K562 (cell line): ENCODE data around the gene SOS1. TPM values are rescaled to one million over a fixed set of nuclear protein-coding genes. Genes with fewer than 3 reads are reported as not detected.

Experiments
- CHD1 ChIP-seq: fragments of 200-600 bp; sonication (generic); IDR thresholded peaks from one replicate; pipeline ENCODE4 v1.6.1; 2012; ENCODE audit warnings: mild to moderate bottlenecking, moderate library complexity, low read length, inconsistent platforms
- EGR1 ChIP-seq: fragments of 450-650 bp; conservative IDR thresholded peaks from 2 replicates; pipeline ENCODE4 v1.6.1; 2017; ENCODE audit warnings: mild to moderate bottlenecking
- HDAC2 ChIP-seq: fragments of 450-650 bp; IDR thresholded peaks from 2 replicates; pipeline ENCODE4 v1.6.1; 2016; ENCODE audit warnings: mild to moderate bottlenecking
- HMG20A ChIP-seq: fragments of 450-650 bp; formaldehyde crosslinking; conservative IDR thresholded peaks from 2 replicates; pipeline ENCODE4 v1.4.0; 2020; ENCODE audit warnings: mild to moderate bottlenecking, mixed read lengths
- KLF6 ChIP-seq: fragments of 250-450 bp; sonication (Bioruptor Pico); IDR thresholded peaks from 2 replicates; pipeline ENCODE4 v1.4.0; 2020; ENCODE audit warnings: mild to moderate bottlenecking, moderate library complexity, borderline replicate concordance
- NCOA1 ChIP-seq: fragments of 450-650 bp; IDR thresholded peaks from 2 replicates; pipeline ENCODE4 v1.6.1; 2016; ENCODE audit warnings: low read depth
- NCOR1 ChIP-seq: fragments of 450-650 bp; IDR thresholded peaks from 2 replicates; pipeline ENCODE4 v1.6.1; 2016; ENCODE audit warnings: mild to moderate bottlenecking, moderate library complexity
- NFYB ChIP-seq: IDR thresholded peaks from 2 replicates; pipeline ENCODE4 v1.6.1; 2011; ENCODE audit warnings: mild to moderate bottlenecking, moderate library complexity; ENCODE audit not compliant: insufficient read length; ENCODE audit errors: extremely low read depth
- RCOR1 ChIP-seq, 2 experiments: IDR thresholded peaks; 2 replicates each; pipeline ENCODE4 v1.6.1; 2012; ENCODE audit warnings: low read depth in 2 of 2, low read length in 2 of 2, borderline replicate concordance in 1 of 2, improper control_type of control experiment in 1 of 2
- U2AF2 ChIP-seq: fragments of 200-400 bp; formaldehyde crosslinking; optimal IDR thresholded peaks from 2 replicates; pipeline ENCODE3; 2017; ENCODE audit warnings: low read depth, mild to moderate bottlenecking, low read length
- polyA plus RNA-seq, 8 experiments: library from polyadenylated mRNA; depleted of rRNA in 4 of 8; stranded (reverse) in 5 of 8; unstranded in 3 of 8; fragments of >200 nt; fragmentation: Nextera tagmentation in 2 of 8; fragmentation: Illumina TruSeq in 1 of 8; extraction: Ambion mirVana in 2 of 8; extraction: Trizol in 1 of 8; gene quantifications; 2 replicates each; pipeline versions ENCODE4 v1.2.1 to v1.2.3, GENCODE V29; 2011 to 2014; ENCODE audit warnings: inconsistent platforms in 1 of 8, missing spikeins in 1 of 8
- total RNA-seq, 7 experiments: library from RNA; depleted of rRNA in 6 of 7; stranded (reverse); fragments of >200 nt in 6 of 7; fragmentation: Illumina TruSeq in 2 of 7; extraction: Trizol in 2 of 7; gene quantifications; 2 replicates each; pipeline versions ENCODE4 v1.2.1 to v1.2.3, GENCODE V29; 2011 to 2021; ENCODE audit warnings: low replicate concordance in 1 of 7
- TF ChIP-seq, protein P1 (sequence below): fragments of 450-650 bp; IDR thresholded peaks from 2 replicates; pipeline ENCODE4 v1.6.1; 2016; ENCODE audit warnings: mild to moderate bottlenecking, moderate library complexity
- TF ChIP-seq, protein P2 (sequence below): fragments of 150-350 bp; conservative IDR thresholded peaks from 2 replicates; pipeline ENCODE4 v1.6.1; 2014; ENCODE audit warnings: low read length

The SOS1 gene
- total and polyA plus RNA-seq, 9 of the 15 experiments (the other 6 are each of a cell fraction or from before 2014, with no cell fraction given), result 2.5 to 27.1 (median 16.3) TPM

DNA sequence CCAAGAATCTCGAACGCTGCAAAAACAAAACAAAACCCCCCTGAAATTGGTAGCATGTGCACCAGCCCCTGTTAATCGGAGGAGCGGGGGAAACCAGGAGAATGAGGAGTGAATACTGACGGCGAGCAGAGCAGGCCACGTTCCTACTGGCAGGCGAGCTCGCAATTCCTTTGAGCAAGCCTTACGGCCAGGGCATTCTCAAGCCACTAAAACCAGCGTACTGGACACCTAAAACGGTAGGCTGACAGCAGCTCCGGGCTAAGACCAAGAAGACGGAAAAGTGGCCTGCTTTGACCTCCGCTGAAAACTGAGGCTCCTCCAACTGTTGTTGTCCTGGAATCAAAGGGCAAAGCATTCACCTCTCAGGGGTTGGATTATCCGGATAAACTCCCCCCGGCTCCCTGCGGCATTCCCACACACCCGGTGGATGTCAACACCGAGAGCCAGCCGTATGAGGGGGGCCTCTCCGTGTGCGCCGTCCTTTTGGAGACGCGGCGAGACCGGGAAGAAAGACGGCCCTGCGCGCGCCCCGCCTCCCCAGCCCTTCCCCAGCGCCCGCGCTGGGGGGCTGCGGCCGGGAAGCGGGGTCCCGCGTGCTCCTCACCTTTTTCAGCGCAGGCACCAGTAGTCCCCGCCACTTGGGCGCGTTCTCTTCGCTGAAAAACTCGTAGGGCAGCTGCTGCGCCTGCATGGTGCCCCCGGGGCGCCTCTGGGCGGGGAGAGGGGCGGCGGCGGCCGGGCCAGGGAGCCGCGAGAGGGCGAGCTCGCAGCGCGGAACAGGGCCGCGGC lies 925 bp downstream of the SOS1 start (continued):
- TF ChIP-seq RCOR1 (IDR thresholded peaks at IDR 0.05; ENCODE audit: borderline replicate concordance in 1 of 2, low read depth in 2 of 2, low read length in 2 of 2) (no peak), U2AF2 (no peak), CHD1 (peak; percentile 34), NFYB (no peak), NCOR1 (no peak), HMG20A (no peak), NCOA1 (no peak), EGR1 (no peak), KLF6 (CRISPR knock-in tag) (no peak), HDAC2 (peak; percentile 28; the same call in 1 of the 2 replicates)
- TF ChIP-seq, protein P1, sequence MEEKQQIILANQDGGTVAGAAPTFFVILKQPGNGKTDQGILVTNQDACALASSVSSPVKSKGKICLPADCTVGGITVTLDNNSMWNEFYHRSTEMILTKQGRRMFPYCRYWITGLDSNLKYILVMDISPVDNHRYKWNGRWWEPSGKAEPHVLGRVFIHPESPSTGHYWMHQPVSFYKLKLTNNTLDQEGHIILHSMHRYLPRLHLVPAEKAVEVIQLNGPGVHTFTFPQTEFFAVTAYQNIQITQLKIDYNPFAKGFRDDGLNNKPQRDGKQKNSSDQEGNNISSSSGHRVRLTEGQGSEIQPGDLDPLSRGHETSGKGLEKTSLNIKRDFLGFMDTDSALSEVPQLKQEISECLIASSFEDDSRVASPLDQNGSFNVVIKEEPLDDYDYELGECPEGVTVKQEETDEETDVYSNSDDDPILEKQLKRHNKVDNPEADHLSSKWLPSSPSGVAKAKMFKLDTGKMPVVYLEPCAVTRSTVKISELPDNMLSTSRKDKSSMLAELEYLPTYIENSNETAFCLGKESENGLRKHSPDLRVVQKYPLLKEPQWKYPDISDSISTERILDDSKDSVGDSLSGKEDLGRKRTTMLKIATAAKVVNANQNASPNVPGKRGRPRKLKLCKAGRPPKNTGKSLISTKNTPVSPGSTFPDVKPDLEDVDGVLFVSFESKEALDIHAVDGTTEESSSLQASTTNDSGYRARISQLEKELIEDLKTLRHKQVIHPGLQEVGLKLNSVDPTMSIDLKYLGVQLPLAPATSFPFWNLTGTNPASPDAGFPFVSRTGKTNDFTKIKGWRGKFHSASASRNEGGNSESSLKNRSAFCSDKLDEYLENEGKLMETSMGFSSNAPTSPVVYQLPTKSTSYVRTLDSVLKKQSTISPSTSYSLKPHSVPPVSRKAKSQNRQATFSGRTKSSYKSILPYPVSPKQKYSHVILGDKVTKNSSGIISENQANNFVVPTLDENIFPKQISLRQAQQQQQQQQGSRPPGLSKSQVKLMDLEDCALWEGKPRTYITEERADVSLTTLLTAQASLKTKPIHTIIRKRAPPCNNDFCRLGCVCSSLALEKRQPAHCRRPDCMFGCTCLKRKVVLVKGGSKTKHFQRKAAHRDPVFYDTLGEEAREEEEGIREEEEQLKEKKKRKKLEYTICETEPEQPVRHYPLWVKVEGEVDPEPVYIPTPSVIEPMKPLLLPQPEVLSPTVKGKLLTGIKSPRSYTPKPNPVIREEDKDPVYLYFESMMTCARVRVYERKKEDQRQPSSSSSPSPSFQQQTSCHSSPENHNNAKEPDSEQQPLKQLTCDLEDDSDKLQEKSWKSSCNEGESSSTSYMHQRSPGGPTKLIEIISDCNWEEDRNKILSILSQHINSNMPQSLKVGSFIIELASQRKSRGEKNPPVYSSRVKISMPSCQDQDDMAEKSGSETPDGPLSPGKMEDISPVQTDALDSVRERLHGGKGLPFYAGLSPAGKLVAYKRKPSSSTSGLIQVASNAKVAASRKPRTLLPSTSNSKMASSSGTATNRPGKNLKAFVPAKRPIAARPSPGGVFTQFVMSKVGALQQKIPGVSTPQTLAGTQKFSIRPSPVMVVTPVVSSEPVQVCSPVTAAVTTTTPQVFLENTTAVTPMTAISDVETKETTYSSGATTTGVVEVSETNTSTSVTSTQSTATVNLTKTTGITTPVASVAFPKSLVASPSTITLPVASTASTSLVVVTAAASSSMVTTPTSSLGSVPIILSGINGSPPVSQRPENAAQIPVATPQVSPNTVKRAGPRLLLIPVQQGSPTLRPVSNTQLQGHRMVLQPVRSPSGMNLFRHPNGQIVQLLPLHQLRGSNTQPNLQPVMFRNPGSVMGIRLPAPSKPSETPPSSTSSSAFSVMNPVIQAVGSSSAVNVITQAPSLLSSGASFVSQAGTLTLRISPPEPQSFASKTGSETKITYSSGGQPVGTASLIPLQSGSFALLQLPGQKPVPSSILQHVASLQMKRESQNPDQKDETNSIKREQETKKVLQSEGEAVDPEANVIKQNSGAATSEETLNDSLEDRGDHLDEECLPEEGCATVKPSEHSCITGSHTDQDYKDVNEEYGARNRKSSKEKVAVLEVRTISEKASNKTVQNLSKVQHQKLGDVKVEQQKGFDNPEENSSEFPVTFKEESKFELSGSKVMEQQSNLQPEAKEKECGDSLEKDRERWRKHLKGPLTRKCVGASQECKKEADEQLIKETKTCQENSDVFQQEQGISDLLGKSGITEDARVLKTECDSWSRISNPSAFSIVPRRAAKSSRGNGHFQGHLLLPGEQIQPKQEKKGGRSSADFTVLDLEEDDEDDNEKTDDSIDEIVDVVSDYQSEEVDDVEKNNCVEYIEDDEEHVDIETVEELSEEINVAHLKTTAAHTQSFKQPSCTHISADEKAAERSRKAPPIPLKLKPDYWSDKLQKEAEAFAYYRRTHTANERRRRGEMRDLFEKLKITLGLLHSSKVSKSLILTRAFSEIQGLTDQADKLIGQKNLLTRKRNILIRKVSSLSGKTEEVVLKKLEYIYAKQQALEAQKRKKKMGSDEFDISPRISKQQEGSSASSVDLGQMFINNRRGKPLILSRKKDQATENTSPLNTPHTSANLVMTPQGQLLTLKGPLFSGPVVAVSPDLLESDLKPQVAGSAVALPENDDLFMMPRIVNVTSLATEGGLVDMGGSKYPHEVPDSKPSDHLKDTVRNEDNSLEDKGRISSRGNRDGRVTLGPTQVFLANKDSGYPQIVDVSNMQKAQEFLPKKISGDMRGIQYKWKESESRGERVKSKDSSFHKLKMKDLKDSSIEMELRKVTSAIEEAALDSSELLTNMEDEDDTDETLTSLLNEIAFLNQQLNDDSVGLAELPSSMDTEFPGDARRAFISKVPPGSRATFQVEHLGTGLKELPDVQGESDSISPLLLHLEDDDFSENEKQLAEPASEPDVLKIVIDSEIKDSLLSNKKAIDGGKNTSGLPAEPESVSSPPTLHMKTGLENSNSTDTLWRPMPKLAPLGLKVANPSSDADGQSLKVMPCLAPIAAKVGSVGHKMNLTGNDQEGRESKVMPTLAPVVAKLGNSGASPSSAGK, result no peak
- TF ChIP-seq, protein P2, sequence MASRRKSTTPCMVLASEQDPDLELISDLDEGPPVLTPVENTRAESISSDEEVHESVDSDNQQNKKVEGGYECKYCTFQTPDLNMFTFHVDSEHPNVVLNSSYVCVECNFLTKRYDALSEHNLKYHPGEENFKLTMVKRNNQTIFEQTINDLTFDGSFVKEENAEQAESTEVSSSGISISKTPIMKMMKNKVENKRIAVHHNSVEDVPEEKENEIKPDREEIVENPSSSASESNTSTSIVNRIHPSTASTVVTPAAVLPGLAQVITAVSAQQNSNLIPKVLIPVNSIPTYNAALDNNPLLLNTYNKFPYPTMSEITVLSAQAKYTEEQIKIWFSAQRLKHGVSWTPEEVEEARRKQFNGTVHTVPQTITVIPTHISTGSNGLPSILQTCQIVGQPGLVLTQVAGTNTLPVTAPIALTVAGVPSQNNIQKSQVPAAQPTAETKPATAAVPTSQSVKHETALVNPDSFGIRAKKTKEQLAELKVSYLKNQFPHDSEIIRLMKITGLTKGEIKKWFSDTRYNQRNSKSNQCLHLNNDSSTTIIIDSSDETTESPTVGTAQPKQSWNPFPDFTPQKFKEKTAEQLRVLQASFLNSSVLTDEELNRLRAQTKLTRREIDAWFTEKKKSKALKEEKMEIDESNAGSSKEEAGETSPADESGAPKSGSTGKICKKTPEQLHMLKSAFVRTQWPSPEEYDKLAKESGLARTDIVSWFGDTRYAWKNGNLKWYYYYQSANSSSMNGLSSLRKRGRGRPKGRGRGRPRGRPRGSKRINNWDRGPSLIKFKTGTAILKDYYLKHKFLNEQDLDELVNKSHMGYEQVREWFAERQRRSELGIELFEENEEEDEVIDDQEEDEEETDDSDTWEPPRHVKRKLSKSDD, result no peak
